Activated T-cell treated with anti-CD3 and anti-CD28 coated beads for 1 hour (primary cell): ENCODE results near the gene EFCAB6.

Experiments used
- DNase-seq: peaks from one replicate; pipeline ENCODE4 v3.0.0-alpha.2; 2020; ENCODE audit warnings: low read depth

The EFCAB6 gene

DNA sequence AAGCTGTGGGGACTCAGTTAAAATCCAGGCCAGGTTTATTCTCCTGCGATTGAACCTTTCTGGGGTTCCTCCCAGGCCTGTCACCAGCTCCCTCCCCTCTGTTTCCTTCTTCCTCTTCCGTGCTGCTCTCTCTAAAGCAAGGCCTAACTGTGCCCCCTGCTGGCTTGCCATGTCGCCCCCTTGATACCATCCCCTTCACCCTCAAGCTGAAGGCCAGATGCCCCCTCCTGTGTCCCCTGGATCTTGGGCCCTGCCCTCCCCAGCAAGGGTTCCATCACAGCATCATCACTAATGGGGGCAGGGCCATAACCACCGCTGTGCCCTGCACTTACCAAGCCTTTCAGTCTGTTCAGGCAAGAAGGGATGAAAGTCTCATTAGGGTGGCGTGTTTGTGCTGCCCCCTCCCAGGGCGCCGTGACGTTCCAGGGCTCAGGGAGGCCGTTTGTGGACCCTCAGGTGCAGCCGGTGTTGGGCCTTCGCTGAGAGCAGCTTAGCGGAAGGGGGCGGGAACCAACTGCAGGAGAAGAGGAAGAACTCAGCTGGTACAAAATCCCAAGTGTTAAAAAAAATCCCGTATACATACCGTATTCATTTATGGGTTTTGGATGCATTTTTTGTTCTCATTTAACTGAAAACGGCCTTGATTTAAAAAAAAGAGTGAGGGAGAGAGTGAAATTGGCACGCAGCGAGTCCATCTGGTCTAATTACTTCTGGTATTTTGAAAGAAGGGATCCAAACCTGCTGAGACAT, 330.4 kb downstream of the EFCAB6 start:
- no peak for DNase-seq

DNA sequence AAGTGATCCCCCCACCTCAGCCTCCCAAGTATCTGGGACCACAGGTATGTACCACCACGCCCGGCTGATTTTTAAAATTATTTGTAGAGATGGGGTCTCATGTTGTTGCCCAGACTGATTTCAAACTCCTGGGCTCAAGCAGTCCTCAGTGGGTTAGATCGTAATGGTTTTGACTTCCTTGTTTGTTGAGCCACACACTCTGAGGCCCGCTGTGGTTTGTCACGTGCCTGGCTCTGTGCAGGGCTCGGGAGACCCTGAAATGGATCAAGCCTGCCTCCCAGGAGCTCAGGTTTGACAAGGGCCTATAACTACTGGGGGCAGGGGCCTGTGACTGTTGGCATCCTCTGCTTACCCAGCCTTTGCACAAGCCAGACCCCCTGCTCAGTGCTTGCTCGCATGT, 332.1 kb downstream of the EFCAB6 start:
- DNase-seq: no peak

DNA sequence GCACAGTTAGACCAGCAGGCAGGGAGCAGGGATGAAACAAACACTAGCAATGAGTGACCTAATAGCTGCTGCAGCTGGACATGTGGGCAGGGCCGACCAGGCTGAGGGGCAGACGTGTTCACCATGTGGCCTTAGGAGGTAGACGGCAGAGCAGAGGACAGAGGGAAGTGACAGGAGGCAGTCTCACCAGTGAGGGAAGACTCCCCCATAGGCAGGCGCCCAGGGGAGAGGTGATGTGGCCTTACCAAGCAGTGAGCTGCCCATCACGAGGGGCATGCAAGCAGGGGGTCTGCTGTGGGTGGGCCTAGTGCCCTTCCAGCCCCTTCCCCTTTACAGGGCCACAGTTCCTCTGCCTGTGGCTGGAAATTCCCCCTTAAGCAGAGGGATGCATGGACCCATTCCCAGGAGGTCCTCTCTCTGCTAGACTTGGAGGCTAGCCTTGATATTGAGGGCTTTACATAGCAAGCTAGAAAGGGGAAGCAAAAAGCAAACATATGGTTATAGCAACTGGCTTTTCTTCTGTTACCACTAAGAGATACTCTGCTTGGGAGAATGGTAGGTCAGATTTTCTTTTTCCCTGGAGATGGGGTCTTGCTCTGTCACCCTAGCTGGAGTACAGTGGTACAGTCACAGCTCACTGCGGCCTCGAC, 332.7 kb downstream of the EFCAB6 start:
- no peak for DNase-seq
